GM18951 (cell line): ENCODE measurements around the gene AGMAT.

Source experiments
- POLR2A ChIP-seq: IDR thresholded peaks from 4 replicates; pipeline ENCODE4 v1.6.1; 2011; ENCODE audit warnings: mild to moderate bottlenecking; ENCODE audit not compliant: insufficient read length, insufficient read depth; ENCODE audit errors: extremely low read depth
- in situ Hi-C: fragments of 300-500 bp; cut with MboI; formaldehyde crosslinking; loops from one replicate; pipeline ENCODE4 v1.12.0; 2022; ENCODE audit warnings: low sequenced_read_pairs, mixed read lengths, inconsistent platforms; ENCODE audit not compliant: unreplicated experiment

The AGMAT gene

GRCh38 chr1:15531003-15531402 is 53.8 kb downstream of the AGMAT start:
- no peak for TF ChIP-seq POLR2A
- in situ Hi-C loops = no loop called here

GRCh38 chr1:15526490-15527339 is 58.1 kb downstream of the AGMAT start, which contains the start of gene DNAJC16:
Gene DNAJC16 (plus strand): TSS chr1:15526848. CDS start chr1:15529106, 2,258 bp downstream.
- in situ Hi-C loops = no loop called here

GRCh38 chr1:15526021-15526489 is 58.8 kb downstream of the AGMAT start:
- TF ChIP-seq POLR2A = no peak

More at GRCh38 chr1:15526490-15527339, 58.1 kb downstream of the AGMAT start, which contains the start of gene DNAJC16:
- TF ChIP-seq POLR2A = peak; percentile 72

GRCh38 chr1:15525050-15526020 is 59.5 kb downstream of the AGMAT start:
- TF ChIP-seq POLR2A = peak; percentile 37
- in situ Hi-C loops = no loop called here

More at GRCh38 chr1:15526021-15526489, 58.8 kb downstream of the AGMAT start:
- in situ Hi-C loops = no loop called here

- TF ChIP-seq POLR2A = peak; percentile 11
- in situ Hi-C loops = no loop called here
Measured at GRCh38 chr1:15524283-15525049, 60.4 kb downstream of the AGMAT start.

GRCh38 chr1:15524021-15524282 is 60.9 kb downstream of the AGMAT start, which contains the start of gene CASP9:
Gene CASP9 (minus strand): TSS chr1:15524215. CDS start chr1:15524200, 15 bp downstream.
- peak; percentile 72 for TF ChIP-seq POLR2A
- in situ Hi-C loops = no loop called here

- in situ Hi-C loops = no loop called here
Measured at GRCh38 chr1:15523104-15524020, 61.5 kb downstream of the AGMAT start.

GRCh38 chr1:15522551-15522950 is 62.3 kb downstream of the AGMAT start:
- in situ Hi-C loops = no loop called here

More at GRCh38 chr1:15523104-15524020, 61.5 kb downstream of the AGMAT start:
- no peak for TF ChIP-seq POLR2A

More at GRCh38 chr1:15522551-15522950, 62.3 kb downstream of the AGMAT start:
- no peak for TF ChIP-seq POLR2A
